Measurements from ENCODE around the gene PDLIM3. TPM values are rescaled to one million over a fixed set of nuclear protein-coding genes. Genes with fewer than 3 reads are reported as not detected.
"Not testable (repeated sequence)": the region's sequence is repeated elsewhere in the genome, so short reads cannot be mapped to it uniquely, and the experiment has no call there.

Gene PDLIM3
- total RNA-seq, 4 donors from 2014 or later: 43.7 to 175 (median 107) TPM

GRCh38 chr4:185532293-185532692, 3.0 kb downstream of the PDLIM3 start:
- DNase-seq (ENCODE audit: low spot score) (no peak), ATAC-seq (ENCODE audit: low FRiP score) (no peak)
- TF ChIP-seq CTCF (IDR thresholded peaks at IDR 0.05): no peak

GRCh38 chr4:185531654-185532053, 3.7 kb downstream of the PDLIM3 start:
- not testable (repeated sequence) for ATAC-seq (ENCODE audit: low FRiP score); DNase-seq (ENCODE audit: low spot score)

GRCh38 chr4:185529413-185529812, 5.9 kb downstream of the PDLIM3 start:
- no peak for DNase-seq (ENCODE audit: low spot score)
- no peak for ATAC-seq (ENCODE audit: low FRiP score)
- TF ChIP-seq CTCF (IDR thresholded peaks at IDR 0.05): no peak

- no peak for DNase-seq (ENCODE audit: low spot score)
- no peak for ATAC-seq (ENCODE audit: low FRiP score)
- no peak for TF ChIP-seq CTCF (IDR thresholded peaks at IDR 0.05)
Measured at GRCh38 chr4:185524888-185525863, 10.1 kb downstream of the PDLIM3 start.

- no peak for DNase-seq (ENCODE audit: low spot score)
- ATAC-seq (ENCODE audit: low FRiP score): no peak
- TF ChIP-seq CTCF (IDR thresholded peaks at IDR 0.05): no peak
Measured at GRCh38 chr4:185523862-185524261, 11.4 kb downstream of the PDLIM3 start.

GRCh38 chr4:185522451-185522850, 12.9 kb downstream of the PDLIM3 start:
- no peak for TF ChIP-seq CTCF (IDR thresholded peaks at IDR 0.05)
- ATAC-seq (ENCODE audit: low FRiP score) (no peak), DNase-seq (ENCODE audit: low spot score) (no peak)

GRCh38 chr4:185520119-185520518, 15.2 kb downstream of the PDLIM3 start:
- DNase-seq (ENCODE audit: low spot score) (no peak), ATAC-seq (ENCODE audit: low FRiP score) (peak; percentile 83)
- TF ChIP-seq CTCF (IDR thresholded peaks at IDR 0.05): no peak
